Activated B cell treated with CpG ODN at 0.5 μM for 24 hours (primary cell): ENCODE results near the gene LINGO4. TPM values are rescaled to one million over a fixed set of nuclear protein-coding genes. Genes with fewer than 3 reads are reported as not detected.

ENCODE experiments used
- ATAC-seq: fragments of 200-7000 bp; cut with Tn5 transposase; one replicate; pipeline ENCODE4 v1.10.0; 2021; ENCODE audit warnings: low read depth, mild to moderate bottlenecking, moderate library complexity
- CTCF ChIA-PET: fragments of 350-600 bp; sonication (Branson Sonifier 250); formaldehyde crosslinking; loops from one replicate; lab custom pipeline; 2021; ENCODE audit warnings: antibody characterized with exemption; lab: Charles Lee
- POLR2A ChIA-PET: fragments of 350-600 bp; sonication (Branson Sonifier 250); formaldehyde crosslinking; loops from one replicate; lab custom pipeline; 2021; ENCODE audit warnings: antibody characterized with exemption; lab: Charles Lee
- DNase-seq: peaks from one replicate; pipeline ENCODE4 v3.0.0; 2022
- H3K27ac Mint-ChIP-seq: one replicate; pipeline ENCODE4 v1.8.0; 2020; ENCODE audit warnings: mixed read lengths
- H3K27me3 Mint-ChIP-seq: one replicate; pipeline ENCODE4 v1.8.0; 2021; ENCODE audit warnings: mixed read lengths
- H3K36me3 Mint-ChIP-seq: one replicate; pipeline ENCODE4 v1.8.0; 2021; ENCODE audit warnings: low read depth, mixed read lengths
- H3K4me1 Mint-ChIP-seq: one replicate; pipeline ENCODE4 v1.8.0; 2021; ENCODE audit warnings: mixed read lengths
- H3K4me3 Mint-ChIP-seq: one replicate; pipeline ENCODE4 v1.8.0; 2020; ENCODE audit warnings: mild to moderate bottlenecking, mixed read lengths
- H3K9me3 Mint-ChIP-seq: one replicate; pipeline ENCODE4 v1.8.0; 2020; ENCODE audit warnings: mixed read lengths
- intact Hi-C: fragments of 100-400 bp; cut with micrococcal nuclease; formaldehyde crosslinking; loops from one replicate; pipeline ENCODE4 v1.15.1; 2024
- total RNA-seq: library from RNA; stranded (reverse); gene quantifications from 2 replicates; pipeline ENCODE4 v1.2.3, GENCODE V29; 2022
- TF ChIP-seq, protein P1 (sequence below): fragments of 200-600 bp; IDR thresholded peaks from one replicate; pipeline ENCODE4 v1.8.0; 2022; ENCODE audit warnings: antibody characterized with exemption, mild to moderate bottlenecking

Gene LINGO4
- total RNA-seq, 1 donor from 2014 or later: not detected

DNA sequence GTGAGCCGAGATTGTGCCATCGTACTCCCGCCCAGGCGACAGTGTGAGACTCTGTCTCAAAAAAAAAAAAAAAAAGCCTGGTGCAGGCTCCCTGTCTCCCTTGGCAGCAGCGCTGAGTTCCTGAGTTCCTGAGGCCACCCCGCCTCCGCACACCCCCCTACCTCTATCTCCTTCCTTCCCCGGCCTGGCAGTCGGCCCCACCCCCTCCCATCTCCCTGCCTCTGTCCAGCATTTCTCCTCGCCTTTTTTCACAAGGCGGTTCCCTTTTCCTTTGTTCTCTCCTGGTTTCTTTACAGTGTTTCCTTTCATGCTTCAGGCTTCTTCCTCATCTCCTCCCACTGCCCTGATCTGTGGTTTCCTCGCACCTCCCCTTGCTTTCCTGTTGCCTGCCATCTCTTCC is 23.7 kb upstream of the LINGO4 start:
- no peak for ATAC-seq
- no peak overlapping the region for H3K27ac Mint-ChIP-seq
- H3K4me1 Mint-ChIP-seq: peaks cover 8% of the 10 kb centered on the region
- intact Hi-C loops: no loop called here
- H3K9me3 Mint-ChIP-seq: no peaks in the 10 kb centered on the region
- H3K36me3 Mint-ChIP-seq: no peaks in the 10 kb centered on the region
- DNase-seq: no peak
- H3K4me3 Mint-ChIP-seq: no peak overlapping the region
- ChIA-PET POLR2A (no interaction called here), CTCF (no interaction called here)
- H3K27me3 Mint-ChIP-seq: peaks cover 20% of the 10 kb centered on the region
- TF ChIP-seq, protein P1, sequence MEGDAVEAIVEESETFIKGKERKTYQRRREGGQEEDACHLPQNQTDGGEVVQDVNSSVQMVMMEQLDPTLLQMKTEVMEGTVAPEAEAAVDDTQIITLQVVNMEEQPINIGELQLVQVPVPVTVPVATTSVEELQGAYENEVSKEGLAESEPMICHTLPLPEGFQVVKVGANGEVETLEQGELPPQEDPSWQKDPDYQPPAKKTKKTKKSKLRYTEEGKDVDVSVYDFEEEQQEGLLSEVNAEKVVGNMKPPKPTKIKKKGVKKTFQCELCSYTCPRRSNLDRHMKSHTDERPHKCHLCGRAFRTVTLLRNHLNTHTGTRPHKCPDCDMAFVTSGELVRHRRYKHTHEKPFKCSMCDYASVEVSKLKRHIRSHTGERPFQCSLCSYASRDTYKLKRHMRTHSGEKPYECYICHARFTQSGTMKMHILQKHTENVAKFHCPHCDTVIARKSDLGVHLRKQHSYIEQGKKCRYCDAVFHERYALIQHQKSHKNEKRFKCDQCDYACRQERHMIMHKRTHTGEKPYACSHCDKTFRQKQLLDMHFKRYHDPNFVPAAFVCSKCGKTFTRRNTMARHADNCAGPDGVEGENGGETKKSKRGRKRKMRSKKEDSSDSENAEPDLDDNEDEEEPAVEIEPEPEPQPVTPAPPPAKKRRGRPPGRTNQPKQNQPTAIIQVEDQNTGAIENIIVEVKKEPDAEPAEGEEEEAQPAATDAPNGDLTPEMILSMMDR: no peak

DNA sequence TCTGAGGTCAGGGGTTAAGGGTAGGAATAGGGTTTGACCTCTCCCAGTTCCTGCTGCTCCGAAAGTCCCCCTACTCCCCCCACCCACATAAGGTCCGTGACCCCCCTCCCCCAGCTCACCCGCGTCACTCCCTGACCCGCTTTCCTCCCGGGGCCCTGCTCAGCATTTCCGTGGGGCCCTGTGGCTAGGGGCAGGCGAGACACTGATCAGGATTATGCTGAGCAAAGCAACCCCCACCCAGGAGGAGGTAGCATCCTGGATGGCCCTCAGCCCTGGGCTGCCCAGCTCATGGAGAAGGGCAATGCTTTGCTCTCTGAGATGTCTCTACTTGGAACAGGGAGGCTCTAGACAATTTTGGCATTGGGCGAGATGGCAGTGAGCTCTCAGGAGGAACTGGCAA is 22.6 kb upstream of the LINGO4 start:
- Mint-ChIP-seq H3K4me1 (peaks cover 8% of the 10 kb centered on the region), H3K4me3 (no peak overlapping the region), H3K36me3 (no peaks in the 10 kb centered on the region), H3K27ac (no peak overlapping the region), H3K27me3 (peaks cover 20% of the 10 kb centered on the region), H3K9me3 (no peaks in the 10 kb centered on the region)
- DNase-seq (no peak), ATAC-seq (no peak)
- TF ChIP-seq, protein P1: no peak
- ChIA-PET POLR2A (no interaction called here), CTCF (no interaction called here)
- intact Hi-C loops: no loop called here

- TF ChIP-seq, protein P1: no peak
- no peak overlapping the region for H3K4me3 Mint-ChIP-seq
- no peak for ATAC-seq
- peaks cover 8% of the 10 kb centered on the region for H3K4me1 Mint-ChIP-seq
- no peaks in the 10 kb centered on the region for H3K9me3 Mint-ChIP-seq
- intact Hi-C loops: no loop called here
- peaks cover 20% of the 10 kb centered on the region for H3K27me3 Mint-ChIP-seq
- ChIA-PET CTCF (no interaction called here), POLR2A (no interaction called here)
- H3K27ac Mint-ChIP-seq: no peak overlapping the region
- DNase-seq: no peak
- H3K36me3 Mint-ChIP-seq: no peaks in the 10 kb centered on the region
These were observed 20.8 kb upstream of the LINGO4 start for GRCh38 chr1:151825751-151826660.

DNA sequence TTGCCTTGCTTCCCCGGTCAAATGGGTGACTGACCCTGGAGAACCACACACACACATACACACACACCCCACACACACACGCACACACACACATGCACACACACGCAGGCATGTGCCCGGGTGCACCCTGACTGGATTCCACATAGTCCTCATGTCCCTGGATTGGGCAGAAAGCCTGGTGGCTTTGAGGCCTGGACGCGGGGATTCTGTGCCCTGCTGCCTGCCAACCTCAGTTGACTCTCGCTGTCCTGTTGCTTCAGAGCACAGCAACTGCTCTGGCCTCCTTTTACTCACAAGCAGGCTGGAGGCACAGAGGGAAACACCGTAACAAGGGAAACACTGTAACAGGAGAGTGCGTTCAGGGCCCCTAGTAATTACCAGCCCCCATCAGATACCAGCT is 20.0 kb upstream of the LINGO4 start:
- no peak overlapping the region for H3K4me3 Mint-ChIP-seq
- no peaks in the 10 kb centered on the region for H3K36me3 Mint-ChIP-seq
- intact Hi-C loops: no loop called here
- ChIA-PET POLR2A (no interaction called here), CTCF (no interaction called here)
- H3K9me3 Mint-ChIP-seq: no peaks in the 10 kb centered on the region
- ATAC-seq (no peak), DNase-seq (no peak)
- peaks cover 8% of the 10 kb centered on the region for H3K4me1 Mint-ChIP-seq
- no peak overlapping the region for H3K27ac Mint-ChIP-seq
- H3K27me3 Mint-ChIP-seq: peaks cover 20% of the 10 kb centered on the region
- TF ChIP-seq, protein P1: no peak

- intact Hi-C loops: no loop called here
- no peak overlapping the region for H3K4me3 Mint-ChIP-seq
- H3K9me3 Mint-ChIP-seq: no peaks in the 10 kb centered on the region
- no peaks in the 10 kb centered on the region for H3K36me3 Mint-ChIP-seq
- DNase-seq: no peak
- ChIA-PET POLR2A (no interaction called here), CTCF (no interaction called here)
- no peak for ATAC-seq
- TF ChIP-seq, protein P1: no peak
- peaks cover 14% of the 10 kb centered on the region for H3K27me3 Mint-ChIP-seq
- H3K4me1 Mint-ChIP-seq: no peaks in the 10 kb centered on the region
- H3K27ac Mint-ChIP-seq: no peak overlapping the region
These were observed 18.0 kb upstream of the LINGO4 start for GRCh38 chr1:151823175-151823574.
